Natural killer cell (primary cell): Measurements from ENCODE around the gene TMC2. TPM values are rescaled to one million over a fixed set of nuclear protein-coding genes. Genes with fewer than 3 reads are reported as not detected.

Experiments used
- ATAC-seq, 3 donors: fragments of 150-1000 bp in 2 of 3; fragments of 200-7000 bp in 1 of 3; cut with Tn5 transposase; 1 replicate in 1 of 3; 2 replicates in 2 of 3; pipeline ENCODE4 v1.10.0; 2021; ENCODE audit warnings: mild to moderate bottlenecking in 2 of 3, moderate library complexity in 2 of 3
- DNase-seq, 2 donors: peaks; one replicate each; pipeline versions ENCODE4 v3.0.0 to v3.0.0-alpha.2; 2013 to 2021; ENCODE audit warnings: mixed read lengths in 1 of 2
- H3K27ac ChIP-seq: one replicate; pipeline ENCODE4 v1.5.1; 2013; ENCODE audit warnings: mild to moderate bottlenecking, low read length
- H3K27me3 ChIP-seq: one replicate; pipeline ENCODE4 v1.6.1; 2013; ENCODE audit warnings: low read length; ENCODE audit not compliant: control insufficient read depth, insufficient read depth
- H3K36me3 ChIP-seq: one replicate; pipeline ENCODE4 v1.6.1; 2013; ENCODE audit warnings: low read length; ENCODE audit not compliant: control insufficient read depth, insufficient read depth
- H3K4me1 ChIP-seq: one replicate; pipeline ENCODE4 v1.6.1; 2013; ENCODE audit warnings: low read length; ENCODE audit not compliant: control insufficient read depth, insufficient read depth
- H3K4me3 ChIP-seq: one replicate; pipeline ENCODE4 v1.5.1; 2013; ENCODE audit warnings: low read length
- H3K9me3 ChIP-seq: one replicate; pipeline ENCODE4 v1.6.1; 2013; ENCODE audit warnings: low read length; ENCODE audit not compliant: control insufficient read depth, insufficient read depth
- H3K27ac Mint-ChIP-seq, 2 donors: one replicate each; pipeline ENCODE4 v1.8.0; 2022; ENCODE audit warnings: mild to moderate bottlenecking in 2 of 2, mixed read lengths in 2 of 2, moderate library complexity in 1 of 2
- H3K27me3 Mint-ChIP-seq, 2 donors: one replicate each; pipeline ENCODE4 v1.8.0; 2022; ENCODE audit warnings: low read depth in 2 of 2, mixed read lengths in 2 of 2
- H3K36me3 Mint-ChIP-seq: one replicate; pipeline ENCODE4 v1.8.0; 2022; ENCODE audit warnings: mixed read lengths
- H3K4me1 Mint-ChIP-seq, 2 donors: one replicate each; pipeline ENCODE4 v1.8.0; 2022; ENCODE audit warnings: mixed read lengths in 2 of 2
- H3K4me3 Mint-ChIP-seq: one replicate; pipeline ENCODE4 v1.8.0; 2022; ENCODE audit warnings: mild to moderate bottlenecking, moderate library complexity, mixed read lengths
- H3K9me3 Mint-ChIP-seq, 2 donors: one replicate each; pipeline ENCODE4 v1.8.0; 2022; ENCODE audit warnings: mixed read lengths in 2 of 2
- WGBS: methylation state at CpG from one replicate; pipeline ENCODE4 v1.1.7; 2013; ENCODE audit warnings: missing lambda C conversion rate; ENCODE audit not compliant: insufficient coverage; 5-methylcytosine and 5-hydroxymethylcytosine counted together
- intact Hi-C: fragments of 100-400 bp; cut with micrococcal nuclease; formaldehyde crosslinking; loops from one replicate; pipeline ENCODE4 v1.14.2; 2022
- total RNA-seq, 4 donors: library from RNA; stranded (reverse); fragments of 120-200 nt in 1 of 4; gene quantifications; one replicate each; pipeline versions ENCODE4 v1.2.3 to v1.2.4, GENCODE V29; 2013 to 2022
- TF ChIP-seq, protein P1 (sequence below): fragments of 200-600 bp; IDR thresholded peaks from one replicate; pipeline ENCODE4 v1.8.0; 2022; ENCODE audit warnings: antibody characterized with exemption

Gene TMC2
- total RNA-seq, 3 donors from 2014 or later (not counting 1 experiment from before 2014, with no cell fraction given) = 0.94 to 1.3 TPM; not detected in 1

DNA sequence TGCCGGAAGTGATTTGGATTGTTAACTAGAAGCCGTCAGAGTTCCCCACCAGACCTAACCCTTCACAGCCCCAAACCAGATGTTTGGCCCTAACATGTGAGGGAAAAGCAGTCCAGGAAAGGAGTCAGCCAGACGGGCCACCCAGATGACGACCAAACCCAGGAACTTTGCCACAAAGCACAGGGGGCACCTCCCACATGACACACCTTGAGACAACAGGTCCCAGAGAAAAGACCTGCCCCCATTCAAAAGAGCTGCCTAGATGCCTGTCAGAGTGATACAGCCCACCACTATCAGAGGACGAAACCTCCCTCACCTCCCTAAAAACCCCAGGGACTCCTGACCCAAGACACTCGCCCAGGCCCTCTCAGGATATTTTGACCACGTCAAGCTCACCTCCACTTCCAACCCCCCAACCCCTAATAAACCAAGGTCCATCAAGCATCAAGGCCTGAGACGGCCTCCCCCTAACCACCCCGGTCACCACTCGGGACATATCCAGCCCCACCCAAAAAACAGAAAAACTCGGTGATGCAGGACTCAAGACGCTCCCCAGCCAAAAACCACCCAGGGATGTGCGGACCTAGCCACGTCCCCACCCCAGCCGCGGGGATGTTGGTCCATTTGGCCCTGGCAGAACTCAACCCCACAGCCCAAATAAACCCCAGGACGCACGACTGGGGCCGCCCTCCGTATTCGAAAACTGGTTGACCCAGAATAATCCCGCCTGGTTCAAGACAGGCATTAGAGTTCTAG is 28.3 kb upstream of the TMC2 start:
- H3K36me3 Mint-ChIP-seq = no peaks in the 10 kb centered on the region
- H3K4me1 ChIP-seq = peaks cover 14% of the 10 kb centered on the region
- H3K9me3 ChIP-seq = no peaks in the 10 kb centered on the region
- peak overlapping the region; percentile 70 for H3K27ac ChIP-seq
- H3K4me3 Mint-ChIP-seq = peak overlapping the region; percentile 100
- TF ChIP-seq, protein P1, sequence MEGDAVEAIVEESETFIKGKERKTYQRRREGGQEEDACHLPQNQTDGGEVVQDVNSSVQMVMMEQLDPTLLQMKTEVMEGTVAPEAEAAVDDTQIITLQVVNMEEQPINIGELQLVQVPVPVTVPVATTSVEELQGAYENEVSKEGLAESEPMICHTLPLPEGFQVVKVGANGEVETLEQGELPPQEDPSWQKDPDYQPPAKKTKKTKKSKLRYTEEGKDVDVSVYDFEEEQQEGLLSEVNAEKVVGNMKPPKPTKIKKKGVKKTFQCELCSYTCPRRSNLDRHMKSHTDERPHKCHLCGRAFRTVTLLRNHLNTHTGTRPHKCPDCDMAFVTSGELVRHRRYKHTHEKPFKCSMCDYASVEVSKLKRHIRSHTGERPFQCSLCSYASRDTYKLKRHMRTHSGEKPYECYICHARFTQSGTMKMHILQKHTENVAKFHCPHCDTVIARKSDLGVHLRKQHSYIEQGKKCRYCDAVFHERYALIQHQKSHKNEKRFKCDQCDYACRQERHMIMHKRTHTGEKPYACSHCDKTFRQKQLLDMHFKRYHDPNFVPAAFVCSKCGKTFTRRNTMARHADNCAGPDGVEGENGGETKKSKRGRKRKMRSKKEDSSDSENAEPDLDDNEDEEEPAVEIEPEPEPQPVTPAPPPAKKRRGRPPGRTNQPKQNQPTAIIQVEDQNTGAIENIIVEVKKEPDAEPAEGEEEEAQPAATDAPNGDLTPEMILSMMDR = no peak
- peak overlapping the region; percentile 88 to 89 for H3K27ac Mint-ChIP-seq
- H3K27me3 ChIP-seq = no peaks in the 10 kb centered on the region
- no peaks in the 10 kb centered on the region for H3K9me3 Mint-ChIP-seq
- H3K27me3 Mint-ChIP-seq = peaks cover 4 to 21% of the 10 kb centered on the region in 2 donors
- peaks cover 18 to 20% of the 10 kb centered on the region in 2 donors for H3K4me1 Mint-ChIP-seq
- 30% methylated on average over 22 of the region's 22 CpGs for WGBS
- peak overlapping the region; percentile 66 for H3K4me3 ChIP-seq
- H3K36me3 ChIP-seq = no peaks in the 10 kb centered on the region
- intact Hi-C loops = loop anchor here (5.0 kb wide), 1 partner anchor 154 kb away; the partner anchor contains the start of gene IDH3B
- ATAC-seq (peak in 1 of 3 donors; percentile 4), DNase-seq (no peak)

DNA sequence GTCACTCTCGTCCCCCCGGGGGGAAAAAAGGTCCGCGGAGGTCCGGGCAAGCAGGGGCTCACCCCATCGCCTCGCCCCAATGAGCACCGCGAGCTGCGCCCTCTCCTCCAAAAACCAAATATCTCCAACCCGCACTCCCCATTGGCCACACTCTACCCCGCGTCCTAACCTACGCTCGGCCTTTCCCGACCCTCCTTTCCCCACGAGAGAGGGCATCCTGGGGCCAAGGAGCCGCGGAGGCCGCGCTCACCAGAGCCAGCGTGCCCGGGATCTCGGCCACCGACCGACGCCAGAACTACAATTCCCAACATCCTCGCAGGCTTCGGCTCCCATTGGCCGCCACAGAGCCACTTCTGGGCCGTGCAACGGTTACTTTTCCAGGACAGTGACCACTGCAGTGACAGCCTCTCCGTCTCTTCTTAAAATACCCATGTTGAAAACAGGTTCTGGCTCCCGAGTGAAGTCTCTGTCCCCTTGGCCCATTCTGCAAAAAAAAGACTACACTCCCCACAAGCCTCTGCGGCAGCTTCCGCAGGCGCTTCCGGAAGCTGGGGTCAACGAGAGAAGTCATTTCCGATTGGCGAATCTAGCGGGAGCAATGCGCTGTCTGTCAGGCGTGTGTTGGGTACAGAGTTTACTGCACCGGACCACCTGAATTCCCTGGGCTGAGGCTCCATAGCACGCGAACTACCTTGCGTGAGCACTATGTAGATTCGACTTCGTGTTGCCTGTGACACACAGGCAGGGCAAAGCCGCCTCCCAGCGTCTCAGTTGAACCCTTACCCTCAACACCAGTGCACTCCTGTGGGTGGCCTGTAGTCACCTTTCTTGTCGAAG is 27.5 kb upstream of the TMC2 start, which contains the start of gene ZNF343:
ZNF343 (minus strand) TSS at position 285 of the 837 bp plus-strand sequence. CDS start 15,020 bp downstream, outside the sequence.
- no peaks in the 10 kb centered on the region for H3K27me3 ChIP-seq
- TF ChIP-seq, protein P1 = no peak
- 1% methylated on average over 53 of the region's 53 CpGs for WGBS
- DNase-seq (peak; percentile 74 to 89), ATAC-seq (peak; percentile 94 to 96 (median 95))
- H3K36me3 ChIP-seq = no peaks in the 10 kb centered on the region
- Mint-ChIP-seq H3K36me3 (no peaks in the 10 kb centered on the region), H3K27me3 (peaks cover 7 to 28% of the 10 kb centered on the region in 2 donors), H3K27ac (peak within 1 kb of the TSS; percentile 88 to 89), H3K9me3 (no peaks in the 10 kb centered on the region), H3K4me1 (peaks cover 18 to 20% of the 10 kb centered on the region in 2 donors), H3K4me3 (peak within 1 kb of the TSS; percentile 100)
- peaks cover 14% of the 10 kb centered on the region for H3K4me1 ChIP-seq
- peak within 1 kb of the TSS; percentile 70 for H3K27ac ChIP-seq
- no peaks in the 10 kb centered on the region for H3K9me3 ChIP-seq
- H3K4me3 ChIP-seq = peak within 1 kb of the TSS; percentile 66
- intact Hi-C loops = loop anchor here (1.0 to 5.0 kb wide), 2 partner anchors 39 to 153 kb away; partner anchors contain the start of genes IDH3B and SNRPB

DNA sequence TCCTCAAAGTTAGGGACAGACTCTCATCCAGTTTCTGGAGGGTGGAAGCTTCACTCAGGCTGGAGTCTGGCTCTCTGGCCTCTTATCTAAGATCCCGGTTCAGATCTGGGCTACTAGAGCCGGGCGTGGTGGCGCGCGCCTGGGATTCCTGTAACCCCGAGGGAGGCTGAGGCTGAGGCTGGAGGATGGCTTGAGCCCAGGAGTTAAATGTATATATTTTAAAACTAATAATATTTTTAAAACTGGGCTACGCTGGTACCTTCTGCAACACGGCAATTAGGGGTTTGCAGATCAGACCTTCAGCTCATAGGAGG is 26.9 kb upstream of the TMC2 start:
- Histone ChIP-seq H3K36me3 (no peaks in the 10 kb centered on the region), H3K27me3 (no peaks in the 10 kb centered on the region), H3K27ac (peak overlapping the region; percentile 70), H3K9me3 (no peaks in the 10 kb centered on the region), H3K4me3 (peak overlapping the region; percentile 66), H3K4me1 (peaks cover 14% of the 10 kb centered on the region)
- Mint-ChIP-seq H3K36me3 (no peaks in the 10 kb centered on the region), H3K27ac (peak overlapping the region; percentile 88 to 89), H3K27me3 (peaks cover 8 to 31% of the 10 kb centered on the region in 2 donors), H3K4me3 (peak overlapping the region; percentile 100), H3K4me1 (peaks cover 18 to 20% of the 10 kb centered on the region in 2 donors), H3K9me3 (no peaks in the 10 kb centered on the region)
- TF ChIP-seq, protein P1 = no peak
- 88% methylated on average over 8 of the region's 9 CpGs for WGBS
- ATAC-seq (no peak), DNase-seq (no peak)
- intact Hi-C loops = loop anchor here (1.0 to 5.0 kb wide), 2 partner anchors 39 to 153 kb away; partner anchors contain the start of genes IDH3B and SNRPB
